GM12872 (cell line): ENCODE results near the gene CGB5.

Experiments used
- CTCF ChIP-seq: IDR thresholded peaks from 3 replicates; pipeline ENCODE4 v1.5.1; 2011; ENCODE audit warnings: low read depth, mild to moderate bottlenecking, low read length, moderate library complexity; ENCODE audit not compliant: insufficient read depth

Gene CGB5

DNA sequence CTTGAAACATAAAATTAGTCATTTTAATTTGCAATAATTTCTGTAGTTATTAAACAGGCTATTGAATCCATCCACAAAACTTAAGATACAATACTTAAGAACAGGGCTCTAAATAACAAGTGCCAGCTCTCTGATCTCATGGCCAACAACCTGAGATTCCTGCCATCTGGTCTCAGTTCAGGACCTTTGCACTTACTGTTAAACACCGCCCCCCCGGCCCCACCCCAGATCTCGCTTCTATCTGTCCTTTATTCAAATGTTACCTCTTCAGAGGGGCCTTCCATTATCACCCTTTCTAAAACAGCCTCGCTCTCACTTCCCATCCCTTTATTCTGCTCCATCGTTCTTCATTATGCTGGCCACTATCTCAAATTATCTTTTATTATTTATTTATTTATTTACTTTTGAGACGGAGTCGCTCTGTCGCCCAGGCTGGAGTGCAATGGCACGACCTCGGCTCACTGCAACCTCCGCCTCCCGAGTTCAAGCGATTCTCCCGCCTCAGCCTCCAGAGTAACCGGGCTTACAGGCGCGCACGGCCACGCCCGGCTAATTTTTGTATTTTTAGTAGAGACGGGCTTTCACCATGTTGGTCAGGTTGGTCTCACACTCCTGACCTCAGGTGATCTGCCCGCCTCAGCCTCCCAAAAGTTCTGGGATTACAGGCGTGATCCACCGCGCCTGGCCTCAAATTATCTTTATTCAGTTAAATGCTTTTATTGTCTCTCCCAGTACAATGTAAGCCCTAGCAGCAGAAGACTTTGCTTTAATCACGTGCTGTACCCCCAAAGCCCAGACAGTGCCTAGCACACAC, 40.8 kb downstream of the CGB5 start:
- no peak for TF ChIP-seq CTCF

DNA sequence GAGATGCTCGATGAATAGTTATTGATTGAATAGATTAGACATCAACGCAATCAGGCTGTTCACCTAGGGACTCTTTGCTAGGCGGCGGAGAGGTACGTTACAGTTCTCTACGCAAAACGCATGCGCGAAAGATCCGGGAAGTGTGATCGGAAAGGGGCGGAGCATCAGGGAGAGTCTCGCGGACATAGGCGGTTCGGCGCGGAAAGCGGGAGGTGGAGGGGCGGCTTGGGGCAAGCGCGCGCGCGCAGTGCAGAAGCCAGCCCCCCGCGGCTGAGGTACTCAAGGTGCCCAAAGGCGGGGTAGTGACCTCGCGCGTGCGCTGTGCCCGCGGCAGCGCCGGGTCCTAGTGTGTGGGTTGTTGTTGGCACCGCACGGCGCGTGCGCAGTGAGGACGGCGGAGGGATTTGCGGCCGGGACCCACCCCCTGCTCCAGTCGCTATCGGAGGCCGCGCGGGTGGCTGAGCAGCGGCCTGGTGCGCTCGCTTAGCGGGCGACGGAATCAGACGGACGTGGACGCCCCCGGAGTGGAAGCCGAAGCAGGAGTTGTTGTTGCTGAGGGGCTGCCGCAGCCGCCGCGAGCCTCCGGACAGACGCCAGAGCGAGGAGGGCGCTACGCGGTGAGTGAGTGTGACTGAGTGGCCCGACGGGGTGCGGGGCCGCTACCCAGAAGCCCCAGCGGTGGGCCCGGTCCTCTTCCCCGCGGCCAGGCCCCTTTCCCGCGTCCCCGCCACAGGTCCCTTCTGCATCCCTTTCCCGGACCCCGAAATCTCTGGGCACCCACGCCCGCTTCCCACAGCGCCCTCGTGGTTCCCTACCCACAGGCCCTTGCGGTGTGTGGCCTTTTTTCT, 41.6 kb downstream of the CGB5 start, which contains the start of gene SNRNP70:
Gene SNRNP70, plus strand, starts transcription at position 432 of the 848 bp plus-strand sequence. CDS start 964 bp downstream, outside the sequence.
- no peak for TF ChIP-seq CTCF

- no peak for TF ChIP-seq CTCF
Observed at GRCh38 chr19:49085868-49086232, 42.2 kb downstream of the CGB5 start.

DNA sequence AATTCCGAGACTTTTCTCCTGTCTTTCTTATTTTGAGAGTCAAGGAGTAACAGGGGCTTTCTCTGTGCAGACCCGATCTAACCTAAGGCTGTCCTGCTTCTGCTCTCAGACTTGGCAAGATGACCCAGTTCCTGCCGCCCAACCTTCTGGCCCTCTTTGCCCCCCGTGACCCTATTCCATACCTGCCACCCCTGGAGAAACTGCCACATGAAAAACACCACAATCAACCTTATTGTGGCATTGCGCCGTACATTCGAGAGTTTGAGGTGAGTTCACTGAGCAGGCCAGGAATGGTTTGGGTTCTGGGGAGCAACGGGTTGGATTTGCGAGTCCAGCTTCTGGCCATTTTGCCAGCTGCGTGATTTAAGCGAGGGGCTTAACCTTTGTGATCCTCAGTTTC, 42.6 kb downstream of the CGB5 start:
- no peak for TF ChIP-seq CTCF

GRCh38 chr19:49091391-49092038, 47.9 kb downstream of the CGB5 start:
- no peak for TF ChIP-seq CTCF

DNA sequence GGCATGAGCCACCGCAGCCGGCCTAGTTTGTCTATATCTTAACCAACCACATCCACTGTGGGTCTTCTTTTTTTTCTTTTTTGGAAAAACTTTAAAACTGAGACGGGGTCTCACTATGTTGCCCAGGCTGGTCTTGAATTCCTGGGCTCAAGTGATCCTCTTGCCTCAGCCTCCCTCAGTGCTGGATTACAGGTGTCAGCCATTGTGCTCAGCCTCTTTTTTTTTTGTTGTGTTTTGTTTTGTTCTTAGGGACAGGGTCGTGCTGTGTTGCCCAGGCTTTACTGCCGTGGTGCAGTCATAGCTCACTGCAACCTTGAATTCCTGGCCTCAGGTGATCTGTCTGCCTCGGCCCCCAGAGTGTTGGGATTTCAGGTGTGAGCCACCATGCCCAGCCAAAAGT, 49.0 kb downstream of the CGB5 start:
- TF ChIP-seq CTCF: no peak
